GM12873 (cell line): Measurements from ENCODE around the gene ALK.

ENCODE experiments used
- CTCF ChIP-seq: IDR thresholded peaks from 2 replicates; pipeline ENCODE4 v1.5.1; 2012; ENCODE audit warnings: low read depth, mild to moderate bottlenecking, moderate library complexity, low read length, control low read depth; ENCODE audit not compliant: insufficient read depth; ENCODE audit errors: missing control alignments

Gene ALK

GRCh38 chr2:29382486-29382885 lies 538.9 kb downstream of the ALK start:
- no peak for TF ChIP-seq CTCF

GRCh38 chr2:29377788-29378187 lies 543.6 kb downstream of the ALK start:
- TF ChIP-seq CTCF, result no peak

GRCh38 chr2:29376541-29376940 lies 544.8 kb downstream of the ALK start:
- TF ChIP-seq CTCF, result no peak

GRCh38 chr2:29375843-29376242 lies 545.5 kb downstream of the ALK start:
- TF ChIP-seq CTCF, result no peak

GRCh38 chr2:29374823-29375222 lies 546.6 kb downstream of the ALK start:
- TF ChIP-seq CTCF, result no peak

GRCh38 chr2:29373870-29374269 lies 547.5 kb downstream of the ALK start:
- TF ChIP-seq CTCF, result no peak

GRCh38 chr2:29372185-29372584 lies 549.2 kb downstream of the ALK start:
- TF ChIP-seq CTCF, result no peak
